Endothelial cell of umbilical vein (primary cell): Measurements from ENCODE around the gene LARGE1.

Source experiments
- CTCF ChIP-seq, 2 donors: IDR thresholded peaks; 1 replicate in 1 of 2; 2 replicates in 1 of 2; pipeline ENCODE4 v1.5.1; 2011; ENCODE audit warnings: low read length in 2 of 2, mild to moderate bottlenecking in 2 of 2, moderate library complexity in 2 of 2, control low read depth in 1 of 2, inconsistent platforms in 1 of 2, low read depth in 1 of 2; ENCODE audit not compliant: insufficient read depth in 1 of 2; ENCODE audit errors: extremely low read depth in 1 of 2
- EZH2 ChIP-seq: IDR thresholded peaks from 2 replicates; pipeline ENCODE4 v1.6.1; 2012; ENCODE audit warnings: borderline replicate concordance, low read depth, mild to moderate bottlenecking, moderate library complexity, low read length, inconsistent platforms; ENCODE audit not compliant: severe bottlenecking
- GATA2 ChIP-seq: IDR thresholded peaks from 2 replicates; pipeline ENCODE4 v1.7.0; 2011; ENCODE audit warnings: low read depth, mild to moderate bottlenecking, moderate library complexity, mixed read lengths, low read length; ENCODE audit not compliant: insufficient read length, insufficient read depth
- MYC ChIP-seq: IDR thresholded peaks from one replicate; pipeline ENCODE4 v1.6.1; 2011; ENCODE audit warnings: mild to moderate bottlenecking, low read depth, low read length
- POLR2A ChIP-seq: IDR thresholded peaks from 2 replicates; pipeline ENCODE4 v1.6.1; 2012; ENCODE audit warnings: low read depth, mild to moderate bottlenecking, control low read depth, low read length
- POLR2AphosphoS5 ChIP-seq: IDR thresholded peaks from 2 replicates; pipeline ENCODE4 v1.6.1; 2012; ENCODE audit warnings: low read depth, mild to moderate bottlenecking, control low read depth, low read length, moderate library complexity; ENCODE audit not compliant: insufficient read depth

- TF ChIP-seq CTCF (IDR thresholded peaks at IDR 0.05; ENCODE audit: extremely low read depth in 1 of 2, insufficient read depth in 1 of 2, low read depth in 1 of 2, low read length in 2 of 2): no peak
- no peak for TF ChIP-seq POLR2A
- no peak for TF ChIP-seq GATA2
- TF ChIP-seq EZH2: no peak
- no peak for TF ChIP-seq POLR2AphosphoS5
- no peak for TF ChIP-seq MYC
These were observed 322.8 kb downstream of the LARGE1 start for GRCh38 chr22:33597274-33597985.
